GM18873 (cell line): ENCODE results near the gene SNX8.
"Not testable (repeated sequence)": the region's sequence is repeated elsewhere in the genome, so short reads cannot be mapped to it uniquely, and the experiment has no call there.

Experiments
- ATAC-seq: cut with Tn5 transposase; IDR thresholded peaks from one replicate; pipeline ENCODE4 v1.9.1; 2021; ENCODE audit warnings: mild to moderate bottlenecking, moderate library complexity, moderate number of reproducible peaks; ENCODE audit not compliant: unreplicated experiment, low FRiP score

SNX8 gene

DNA sequence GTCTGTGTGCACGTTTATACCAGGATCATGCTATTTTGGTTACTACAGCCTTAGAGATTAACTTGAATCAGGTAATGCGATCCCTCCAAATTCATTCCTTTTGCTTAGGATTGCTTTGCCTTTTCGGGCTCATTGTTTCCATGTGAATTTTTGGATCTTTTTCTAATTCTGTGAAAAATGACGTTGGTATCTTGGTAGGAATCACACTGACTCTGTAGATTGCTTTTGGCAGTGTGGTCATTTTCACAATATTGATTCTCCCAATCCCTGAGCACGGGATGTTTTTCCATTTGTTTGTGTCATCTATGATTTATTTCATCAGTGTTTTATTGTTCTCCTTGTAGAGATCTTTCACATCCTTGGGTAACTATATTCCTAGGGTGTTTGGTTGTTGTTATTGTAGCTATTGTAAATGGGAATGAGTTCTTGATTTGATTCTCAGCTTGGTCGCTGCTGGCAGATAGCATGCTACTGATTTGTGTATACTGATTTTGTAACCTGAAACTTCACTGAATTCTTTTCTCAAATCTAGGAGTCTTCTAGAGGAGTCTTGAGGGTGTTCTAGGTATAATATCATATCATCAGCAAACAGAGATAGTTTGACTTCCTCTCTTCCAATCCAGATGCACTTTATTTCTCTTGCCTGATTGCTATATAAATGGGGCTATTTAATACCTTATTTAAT is 18.2 kb downstream of the SNX8 start:
- no peak for ATAC-seq

DNA sequence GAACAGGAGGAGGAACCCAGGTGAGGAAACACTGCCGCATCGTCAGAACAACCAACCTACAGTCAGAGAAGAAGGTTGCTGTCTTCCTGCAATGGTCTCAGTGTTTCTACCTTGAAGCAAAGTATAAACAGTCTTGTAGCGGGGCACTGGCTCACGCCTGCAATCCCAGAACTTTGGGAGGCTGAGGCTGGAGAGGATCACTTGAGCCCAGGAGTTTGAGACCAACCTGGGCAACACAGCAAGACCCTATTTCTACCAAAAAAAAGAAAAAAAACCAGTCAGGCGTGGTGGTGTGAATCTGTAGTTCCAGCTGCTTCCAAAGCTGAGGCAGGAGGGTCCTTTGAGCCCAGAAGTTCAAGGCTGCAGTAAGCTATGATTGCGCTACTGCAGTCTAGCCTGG is 23.4 kb downstream of the SNX8 start:
- no peak for ATAC-seq

DNA sequence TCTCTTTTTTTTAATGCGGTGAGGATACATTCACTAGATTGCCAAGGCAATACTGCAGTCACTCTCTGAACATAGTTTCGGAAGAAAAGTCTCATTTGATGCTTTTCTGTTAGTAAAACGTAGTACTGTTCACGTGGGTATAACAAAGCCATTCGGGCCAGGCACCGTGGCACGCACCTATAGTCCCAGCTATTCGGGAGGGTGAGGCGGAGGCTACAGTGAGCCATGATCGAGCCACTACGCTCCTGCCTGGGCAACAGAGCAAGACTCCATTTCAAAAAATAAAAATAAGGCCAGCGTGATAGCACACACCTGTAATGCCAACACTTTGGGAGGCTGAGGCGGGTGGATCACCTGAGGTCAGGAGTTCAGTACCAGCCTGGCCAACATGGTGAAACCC is 24.6 kb downstream of the SNX8 start:
- ATAC-seq, result no peak

DNA sequence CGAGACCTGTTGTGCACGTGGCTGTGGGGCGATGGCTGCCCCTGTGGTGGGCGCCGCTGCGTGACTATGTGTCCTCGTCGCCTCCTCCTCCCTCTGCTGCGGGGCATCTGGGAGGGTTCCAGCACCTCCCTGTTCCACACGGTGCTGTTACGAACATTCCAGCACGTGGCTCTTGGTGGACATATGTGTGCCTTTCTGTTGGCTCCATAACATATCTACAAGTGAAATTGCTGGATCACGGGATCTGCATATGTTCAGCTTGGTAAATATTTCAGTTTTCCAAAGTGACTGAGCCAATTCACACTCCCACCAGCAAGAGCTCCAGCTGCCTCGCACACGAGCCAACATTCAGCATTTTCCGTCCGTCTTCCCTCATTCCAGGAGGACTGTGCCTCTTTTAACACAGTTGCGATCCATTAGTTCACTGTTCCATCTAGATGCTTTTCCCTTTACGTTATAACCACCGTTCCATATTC is 25.1 kb downstream of the SNX8 start:
- no peak for ATAC-seq

GRCh38 chr7:2288503-2288902 is 25.7 kb downstream of the SNX8 start:
- no peak for ATAC-seq

GRCh38 chr7:2287745-2288144 is 26.5 kb downstream of the SNX8 start:
- ATAC-seq, result no peak

- no peak for ATAC-seq
Measured at GRCh38 chr7:2283074-2283473, 31.2 kb downstream of the SNX8 start.

- no peak for ATAC-seq
Measured at GRCh38 chr7:2282185-2282751, 32.0 kb downstream of the SNX8 start.

DNA sequence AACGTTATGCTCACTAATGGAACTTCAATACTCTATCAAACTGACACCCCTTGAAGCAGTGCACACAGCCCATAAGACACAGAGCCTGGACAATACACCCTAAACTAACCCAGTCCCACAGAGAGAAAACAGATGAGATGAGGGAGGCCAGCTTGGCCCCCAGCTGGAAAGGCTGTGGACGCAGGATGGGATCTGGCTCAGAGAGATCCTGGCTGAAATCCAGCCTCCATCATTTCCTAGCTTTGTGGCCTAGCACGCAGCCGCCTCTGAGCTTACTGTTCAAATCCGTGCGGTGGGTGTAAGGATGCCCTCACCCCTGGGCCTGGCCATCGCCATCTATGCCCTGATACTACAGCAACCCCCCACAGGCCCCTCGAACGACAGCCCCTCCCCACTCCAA is 32.7 kb downstream of the SNX8 start:
- ATAC-seq, result no peak

DNA sequence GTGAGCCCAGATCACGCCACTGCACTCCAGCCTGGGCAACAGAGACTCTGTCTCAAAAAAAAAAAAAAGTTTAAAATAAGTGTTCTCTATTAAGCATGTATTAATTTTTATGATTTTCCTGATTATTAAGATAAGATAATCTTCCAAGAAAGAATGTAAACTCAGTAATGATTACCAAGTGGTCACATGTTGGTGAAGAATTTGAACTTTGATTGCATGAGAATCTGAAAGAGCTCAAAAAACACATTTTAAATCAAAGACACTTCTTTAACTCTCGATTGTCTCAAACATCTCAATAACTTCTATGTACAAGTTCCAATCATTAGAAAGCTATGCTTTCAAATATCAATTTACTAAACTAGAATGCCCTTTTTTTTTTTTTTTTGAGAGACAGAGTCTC is 33.8 kb downstream of the SNX8 start:
- ATAC-seq, result no peak

GRCh38 chr7:2279896-2280295 is 34.3 kb downstream of the SNX8 start:
- no peak for ATAC-seq

- ATAC-seq, result no peak
Measured at GRCh38 chr7:2278026-2278425, 36.2 kb downstream of the SNX8 start.

DNA sequence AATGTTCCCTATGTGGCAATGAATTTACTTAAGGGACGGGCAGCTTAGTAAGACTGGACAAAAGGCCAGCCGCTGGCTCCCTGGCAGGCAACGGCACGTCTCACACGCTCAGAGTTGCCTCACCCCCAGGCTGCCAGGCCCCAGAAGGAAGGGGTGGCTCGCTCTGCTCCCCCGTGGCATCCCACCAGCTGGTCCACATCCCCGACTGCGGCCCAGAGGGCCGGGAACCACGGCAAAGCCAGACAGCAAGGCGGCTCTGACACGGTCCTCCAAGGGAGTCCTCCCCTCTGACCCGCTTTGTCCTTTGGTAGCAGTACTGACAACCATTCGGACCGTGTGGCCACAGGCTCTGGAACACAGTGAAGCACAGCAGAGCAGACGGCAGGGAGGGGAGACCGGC is 38.1 kb downstream of the SNX8 start:
- no peak for ATAC-seq

- no peak for ATAC-seq
Measured at GRCh38 chr7:2275101-2275500, 39.1 kb downstream of the SNX8 start.

DNA sequence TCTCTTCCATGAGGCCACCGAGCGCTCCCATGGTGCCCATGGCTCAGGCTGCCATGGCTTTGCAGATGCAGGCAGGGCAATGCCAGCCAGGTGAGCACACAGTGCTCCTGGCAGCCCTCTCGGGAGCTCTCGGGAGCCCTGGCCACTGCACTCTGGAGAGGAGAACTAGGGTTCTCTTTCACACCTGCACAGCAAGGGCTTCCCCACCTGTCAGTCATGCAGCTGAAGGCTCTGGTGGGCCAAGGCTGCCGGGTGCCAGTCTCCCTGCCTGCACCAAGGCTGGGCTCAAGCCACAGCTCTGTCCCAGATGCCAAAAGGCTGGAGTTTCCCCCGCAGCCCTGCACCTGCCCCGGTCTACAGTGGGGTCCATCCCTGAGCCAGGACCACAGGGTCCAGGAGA is 39.6 kb downstream of the SNX8 start:
- ATAC-seq, result no peak

- no peak for ATAC-seq
Measured at GRCh38 chr7:2273866-2274265, 40.4 kb downstream of the SNX8 start.

GRCh38 chr7:2272031-2272430 is 42.2 kb downstream of the SNX8 start:
- no peak for ATAC-seq

DNA sequence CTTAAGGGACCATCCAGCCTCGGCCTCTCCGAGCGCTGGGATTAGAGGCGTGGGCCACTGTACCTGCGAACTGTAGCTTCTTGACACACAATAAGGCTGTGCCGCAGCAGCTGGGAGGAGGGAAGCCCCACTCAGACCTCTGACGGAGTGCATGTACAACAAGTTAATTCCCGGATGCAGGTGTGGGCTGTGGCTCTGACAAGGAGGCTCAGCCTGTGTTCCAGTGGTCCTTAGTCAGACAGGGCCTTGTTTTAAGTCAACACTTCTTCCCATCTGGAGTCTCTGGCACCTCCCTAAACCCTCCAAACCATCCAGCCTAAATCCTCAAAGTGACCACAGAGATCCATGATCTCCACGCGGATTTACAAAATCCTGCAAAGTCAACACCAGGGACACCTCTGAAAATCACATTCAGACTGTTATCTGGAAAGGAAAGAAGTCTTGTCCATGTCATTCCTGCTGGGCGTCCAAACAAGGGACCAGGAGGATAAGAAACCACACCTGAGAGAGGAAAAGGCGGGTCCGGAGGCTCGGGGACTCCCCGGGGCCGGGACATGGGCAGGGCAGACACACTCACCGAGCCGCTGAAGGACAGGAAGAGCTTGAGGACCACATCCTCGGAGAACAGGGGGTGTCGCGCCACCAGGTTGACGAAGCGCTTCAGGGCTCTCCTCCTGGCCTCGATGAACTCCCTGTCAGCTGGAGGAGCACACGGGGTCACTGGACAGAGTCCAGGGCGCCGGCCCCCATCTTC is 42.8 kb downstream of the SNX8 start:
- ATAC-seq, result no peak

DNA sequence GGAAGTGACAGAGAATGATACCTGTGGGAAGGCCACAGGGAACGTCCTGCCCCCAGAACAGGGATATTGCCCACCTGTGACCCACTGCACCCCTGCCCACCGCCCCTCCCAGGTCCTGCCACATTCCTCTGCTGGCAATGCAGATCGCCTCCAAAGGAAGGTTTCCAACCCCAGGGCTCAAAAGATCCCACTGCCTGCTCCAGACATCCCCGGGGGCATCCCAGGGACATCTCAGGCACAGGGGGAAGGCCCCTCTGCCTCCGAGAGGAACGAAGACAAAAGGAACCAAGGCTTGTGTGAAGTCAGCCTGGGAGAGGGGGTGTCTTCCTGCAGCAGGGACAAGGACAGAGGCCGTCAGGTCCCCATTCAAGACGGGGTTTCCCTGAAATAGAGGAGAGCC is 43.7 kb downstream of the SNX8 start:
- no peak for ATAC-seq

DNA sequence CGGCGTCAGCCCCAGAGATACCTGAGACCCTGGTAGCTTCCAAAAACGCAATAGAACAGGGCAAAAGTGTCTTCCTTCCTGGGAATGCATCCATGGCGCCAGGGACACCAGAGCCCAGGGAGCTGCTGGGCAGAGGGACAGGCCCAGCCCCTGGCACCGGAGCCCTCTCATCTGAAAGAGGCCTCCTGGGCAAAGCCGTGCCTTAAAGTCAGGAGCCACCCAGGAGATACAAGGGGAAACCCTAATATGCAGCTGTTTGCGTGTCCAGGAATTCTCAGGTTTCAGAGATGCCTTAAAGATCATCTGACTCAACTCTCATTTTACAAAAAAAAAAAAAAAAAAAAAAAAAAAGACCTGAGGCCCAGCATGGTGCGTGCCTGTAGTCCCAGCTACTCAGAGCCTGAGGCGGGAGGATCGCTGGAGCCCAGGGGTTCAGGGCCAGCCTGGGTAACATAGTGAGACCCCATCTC is 44.2 kb downstream of the SNX8 start:
- ATAC-seq, result no peak

- ATAC-seq, result not testable (repeated sequence)
Measured at GRCh38 chr7:2269089-2269990, 44.9 kb downstream of the SNX8 start.
